HG03575 (cell line): ENCODE data around the gene ATPAF2.

ENCODE experiments used
- ATAC-seq: cut with Tn5 transposase; IDR thresholded peaks from one replicate; pipeline ENCODE4 v1.9.1; 2021; ENCODE audit not compliant: unreplicated experiment, insufficient number of reproducible peaks, low FRiP score; ENCODE audit errors: extremely low read depth

The ATPAF2 gene

GRCh38 chr17:17971431-17972125 lies 67.4 kb downstream of the ATPAF2 start:
- no peak for ATAC-seq

GRCh38 chr17:17970699-17971430 lies 68.1 kb downstream of the ATPAF2 start:
- ATAC-seq, result no peak
